Stomach (tissue), 9 donors: ENCODE measurements around the gene PTPRD. TPM values are rescaled to one million over a fixed set of nuclear protein-coding genes. Genes with fewer than 3 reads are reported as not detected.
"Not testable (repeated sequence)": the region's sequence is repeated elsewhere in the genome, so short reads cannot be mapped to it uniquely, and the experiment has no call there.

ENCODE experiments used
- DNase-seq, 2 donors: peaks; one replicate each; pipeline versions ENCODE4 v3.0.0 to v3.0.0-alpha.2; 2013 to 2019
- H3K27ac ChIP-seq, 5 donors: fragments of 200-600 bp in 4 of 5; sonication (generic) in 4 of 5; one replicate each; pipeline ENCODE4 v1.5.1; 2013 to 2019; ENCODE audit warnings: mild to moderate bottlenecking in 1 of 5, moderate library complexity in 1 of 5
- H3K27me3 ChIP-seq, 3 donors: fragments of 200-600 bp; sonication (generic); one replicate each; pipeline ENCODE4 v1.5.1; 2017 to 2019; ENCODE audit warnings: mixed run types in 1 of 3
- H3K36me3 ChIP-seq, 4 donors: fragments of 200-600 bp; sonication (generic); 1 replicate in 3 of 4; 2 replicates in 1 of 4; pipeline ENCODE4 v1.5.1; 2016 to 2019
- H3K4me1 ChIP-seq, 4 donors: fragments of 200-600 bp; sonication (generic); one replicate each; pipeline ENCODE4 v1.5.1; 2016 to 2019
- H3K4me3 ChIP-seq, 4 donors: fragments of 200-600 bp; sonication (generic) in 3 of 4; one replicate each; pipeline ENCODE4 v1.5.1; 2016 to 2019; ENCODE audit warnings: mild to moderate bottlenecking in 1 of 4
- H3K9me3 ChIP-seq, 4 donors: fragments of 200-600 bp; sonication (generic); one replicate each; pipeline ENCODE4 v1.5.1; 2016 to 2019
- CTCF ChIP-seq, 7 experiments: fragments of 450-650 bp in 4 of 7; fragments of 200-600 bp in 3 of 7; sonication (generic) in 3 of 7; IDR thresholded peaks; one replicate each; pipeline ENCODE4 v1.5.1; 2016 to 2019; ENCODE audit warnings: antibody characterized with exemption in 7 of 7, control low read depth in 2 of 7, mild to moderate bottlenecking in 1 of 7
- EP300 ChIP-seq: sonication (generic); formaldehyde crosslinking; IDR thresholded peaks from one replicate; pipeline ENCODE4 v1.6.1; 2017; ENCODE audit warnings: antibody characterized with exemption
- POLR2A ChIP-seq, 4 donors: fragments of 450-650 bp; IDR thresholded peaks; one replicate each; pipeline ENCODE4 v1.6.1; 2016; ENCODE audit warnings: antibody characterized with exemption in 4 of 4, control low read depth in 2 of 4, mild to moderate bottlenecking in 1 of 4, moderate library complexity in 1 of 4
- POLR2AphosphoS5 ChIP-seq, 3 donors: sonication (generic); formaldehyde crosslinking; IDR thresholded peaks; one replicate each; pipeline ENCODE4 v1.6.1; 2016; ENCODE audit warnings: antibody characterized with exemption in 3 of 3
- WGBS, 5 donors: extraction: QIAGEN DNeasy Blood & Tissue Kit in 3 of 5; methylation state at CpG; one replicate each; pipeline versions ENCODE4 v1.1.5 to v1.1.7; 2013 to 2018; 5-methylcytosine and 5-hydroxymethylcytosine counted together
- intact Hi-C: fragments of 100-400 bp; cut with DNase I; formaldehyde crosslinking; loops from one replicate; pipeline ENCODE4 v1.15.1; 2023; ENCODE audit warnings: low total_unique reads
- polyA plus RNA-seq, 3 donors: library from polyadenylated mRNA; stranded (reverse); fragments of 200-250 nt; gene quantifications; one replicate each; pipeline ENCODE4 v1.2.3, GENCODE V29; 2013
- total RNA-seq, 5 donors: library from RNA; depleted of rRNA; stranded (reverse); fragments of >200 nt; gene quantifications; one replicate each; pipeline versions ENCODE4 v1.1.0 to v1.2.3, GENCODE V29; 2014 to 2016
- donor health status: healthy with polysubstance abuse.
- donor health status: Bipolar disorder and iron deficiency.
- donor health status: healthy.

Gene PTPRD
- total and polyA plus RNA-seq, 8 donors: 0.12 to 53.1 (median 1.2) TPM

- no peak for TF ChIP-seq POLR2AphosphoS5 (IDR thresholded peaks at IDR 0.05)
- no peak for TF ChIP-seq EP300
- no peak for TF ChIP-seq CTCF (IDR thresholded peaks at IDR 0.05)
- TF ChIP-seq POLR2A (IDR thresholded peaks at IDR 0.05): no peak
- H3K9me3 ChIP-seq: peaks cover 0 to 4% (median 0%) of the 10 kb centered on the region in 4 donors
- no peak overlapping the region for H3K4me3 ChIP-seq
- H3K36me3 ChIP-seq: no peaks in the 10 kb centered on the region
- no peaks in the 10 kb centered on the region for H3K4me1 ChIP-seq
- WGBS, 5 donors: 39 to 50% (median 44%) methylated on average over 7 of the region's 7 CpGs
- intact Hi-C loops: no loop called here
- H3K27ac ChIP-seq: no peak overlapping the region
- no peak for DNase-seq
- H3K27me3 ChIP-seq: no peaks in the 10 kb centered on the region
These were observed 1510.5 kb downstream of the PTPRD start for GRCh38 chr9:9102295-9102694.

DNA sequence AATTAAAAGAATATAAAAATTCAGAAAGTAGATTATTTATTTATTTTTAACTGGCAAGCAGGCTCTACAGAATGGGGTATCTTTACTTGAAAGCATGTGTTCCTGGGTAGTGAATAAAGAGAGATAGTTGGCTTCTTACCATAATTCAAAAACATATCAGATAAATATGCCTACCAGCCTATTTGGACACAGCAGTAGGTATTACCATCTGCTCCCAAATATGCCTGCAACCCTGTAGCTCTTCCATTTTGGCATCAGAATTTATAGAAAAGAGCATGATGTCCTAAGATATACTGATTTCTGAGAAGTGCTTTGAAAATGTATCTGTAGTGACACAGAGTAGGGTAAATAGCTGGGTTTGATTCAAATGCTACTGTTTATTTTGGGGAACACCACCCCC lies 1512.7 kb downstream of the PTPRD start:
- H3K27me3 ChIP-seq: no peaks in the 10 kb centered on the region
- H3K4me1 ChIP-seq: no peaks in the 10 kb centered on the region
- no peak overlapping the region for H3K27ac ChIP-seq
- no peak for DNase-seq
- H3K9me3 ChIP-seq: peaks cover 0 to 4% (median 0%) of the 10 kb centered on the region in 4 donors
- TF ChIP-seq CTCF (IDR thresholded peaks at IDR 0.05): no peak
- TF ChIP-seq EP300: no peak
- TF ChIP-seq POLR2A (IDR thresholded peaks at IDR 0.05): no peak
- no peak for TF ChIP-seq POLR2AphosphoS5 (IDR thresholded peaks at IDR 0.05)
- intact Hi-C loops: no loop called here
- H3K36me3 ChIP-seq: no peaks in the 10 kb centered on the region
- no peak overlapping the region for H3K4me3 ChIP-seq

- no peak for TF ChIP-seq CTCF (IDR thresholded peaks at IDR 0.05)
- TF ChIP-seq EP300: no peak
- no peak for TF ChIP-seq POLR2A (IDR thresholded peaks at IDR 0.05)
- TF ChIP-seq POLR2AphosphoS5 (IDR thresholded peaks at IDR 0.05): no peak
- DNase-seq: no peak
- Histone ChIP-seq H3K9me3 (peaks cover 0 to 4% (median 0%) of the 10 kb centered on the region in 4 donors), H3K36me3 (no peaks in the 10 kb centered on the region), H3K27me3 (no peaks in the 10 kb centered on the region), H3K4me3 (no peak overlapping the region), H3K27ac (no peak overlapping the region), H3K4me1 (no peaks in the 10 kb centered on the region)
- 82 to 93% (median 86%) methylated on average over 3 of the region's 3 CpGs for WGBS, 5 donors
- intact Hi-C loops: no loop called here
These were observed 1513.2 kb downstream of the PTPRD start for GRCh38 chr9:9099646-9100045.

DNA sequence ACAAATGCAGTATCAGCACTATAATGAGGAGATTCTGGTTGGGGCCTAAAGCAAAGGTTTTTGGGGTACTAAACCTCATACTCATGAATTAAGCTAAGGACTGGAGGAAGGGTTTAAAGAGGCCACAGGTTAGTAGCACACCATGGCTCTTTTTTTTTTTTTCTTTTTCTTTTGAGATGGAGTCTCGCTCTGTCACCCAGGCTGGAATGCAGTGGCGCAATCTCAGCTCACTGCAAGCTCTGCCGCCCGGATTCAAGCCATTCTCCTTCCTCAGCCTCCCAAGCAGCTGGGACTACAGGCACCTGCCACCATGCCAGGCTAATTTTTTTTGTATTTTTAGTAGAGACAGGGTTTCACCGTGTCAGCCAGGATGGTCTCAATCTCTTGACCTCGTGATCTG lies 1515.5 kb downstream of the PTPRD start:
- 85 to 94% (median 89%) methylated on average over 6 of the region's 6 CpGs for WGBS, 5 donors
- H3K9me3 ChIP-seq, H3K27me3 ChIP-seq, H3K4me1 ChIP-seq, intact Hi-C loops, DNase-seq, H3K36me3 ChIP-seq, H3K27ac ChIP-seq, H3K4me3 ChIP-seq: not testable (repeated sequence)

DNA sequence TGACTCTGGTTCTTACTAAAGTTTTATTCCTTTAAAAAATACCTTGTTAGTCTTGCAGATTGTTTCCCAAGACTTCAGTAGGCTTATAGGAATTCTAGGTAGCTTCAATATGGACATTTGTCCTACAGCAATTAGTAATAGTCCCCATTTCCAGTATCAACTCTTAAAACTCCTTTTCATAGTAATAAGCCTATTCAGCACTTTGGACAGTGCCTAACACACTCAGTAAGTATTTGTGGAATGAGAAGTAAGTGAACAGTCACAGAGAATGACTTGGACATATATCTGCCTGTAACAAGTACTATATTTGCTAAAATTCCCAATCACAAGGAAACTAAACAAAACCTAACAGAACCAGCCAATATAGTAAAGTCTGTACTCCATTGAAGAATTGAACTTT lies 1521.4 kb downstream of the PTPRD start:
- peak in 1 of 2 donors; percentile 40 for DNase-seq
- no peaks in the 10 kb centered on the region for H3K4me1 ChIP-seq
- intact Hi-C loops: no loop called here
- H3K27me3 ChIP-seq: no peaks in the 10 kb centered on the region
- no peak overlapping the region for H3K4me3 ChIP-seq
- H3K9me3 ChIP-seq: no peaks in the 10 kb centered on the region
- no peak overlapping the region for H3K27ac ChIP-seq
- H3K36me3 ChIP-seq: no peaks in the 10 kb centered on the region
- TF ChIP-seq CTCF (IDR thresholded peaks at IDR 0.05): no peak
- TF ChIP-seq POLR2A (IDR thresholded peaks at IDR 0.05): no peak
- TF ChIP-seq EP300: no peak
- TF ChIP-seq POLR2AphosphoS5 (IDR thresholded peaks at IDR 0.05): no peak
